GM12878 (cell line): ENCODE results near the gene FPR1. TPM values are rescaled to one million over a fixed set of nuclear protein-coding genes. Genes with fewer than 3 reads are reported as not detected.

Experiments used
- ATAC-seq: fragments of 200-7000 bp; cut with Tn5 transposase; 3 replicates; pipeline ENCODE4 v1.9.1; 2020; ENCODE audit warnings: mild to moderate bottlenecking, moderate library complexity
- BruUV-seq: library from RNA; stranded (reverse); fragments of 400-500 nt; replicated peaks from 2 replicates; lab custom pipeline; 2021; lab: Mats Ljungman, UMichigan
- CTCF ChIA-PET: fragments of 300-600 bp; sonication (Branson Sonifier 250); formaldehyde crosslinking; extraction: SDS; loops from one replicate; lab custom pipeline; 2021; ENCODE audit warnings: inconsistent platforms; lab: Yijun Ruan, JAX
- POLR2A ChIA-PET: fragments of 350-600 bp; formaldehyde crosslinking; extraction: SDS; loops from one replicate; lab custom pipeline; 2021; ENCODE audit warnings: inconsistent platforms; lab: Charles Lee
- RAD21 ChIA-PET: fragments of 300-600 bp; sonication (Branson Sonifier 250); formaldehyde crosslinking; loops from one replicate; lab custom pipeline; 2023; ENCODE audit warnings: antibody characterized with exemption; ENCODE audit not compliant: unreplicated experiment; lab: Charles Lee
- SMC1A ChIA-PET: fragments of 300-600 bp; sonication (Branson Sonifier 250); formaldehyde crosslinking; loops from one replicate; lab custom pipeline; 2023; ENCODE audit not compliant: unreplicated experiment, uncharacterized antibody; lab: Charles Lee
- DNase-seq: peaks from one replicate; pipeline ENCODE4 v3.0.0-alpha.2; 2011; ENCODE audit warnings: low read depth, low spot score
- FAIRE-seq: peaks from 3 replicates; lab custom pipeline; 2011; peaks lifted over from hg19 to GRCh38; lab: Jason Lieb, UNC
- H2AFZ ChIP-seq: 2 replicates; pipeline ENCODE4 v1.6.0; 2011; ENCODE audit warnings: low read depth, low read length, control low read depth; ENCODE audit not compliant: control insufficient read depth
- H3K27ac ChIP-seq: 2 replicates; pipeline ENCODE4 v1.5.1; 2011; ENCODE audit warnings: control low read depth; ENCODE audit not compliant: control insufficient read depth, insufficient read depth
- H3K27me3 ChIP-seq, 2 experiments: replicated peaks in 1 of 2; 2 replicates each; pipeline versions ENCODE4 v1.6.0 to v1.6.1; 2011; ENCODE audit warnings: low read length in 1 of 2; ENCODE audit not compliant: control insufficient read depth in 2 of 2, insufficient read depth in 2 of 2
- H3K36me3 ChIP-seq, 2 experiments: 2 replicates each; pipeline ENCODE4 v1.5.1; 2011; ENCODE audit warnings: low read length in 1 of 2; ENCODE audit not compliant: control insufficient read depth in 2 of 2, insufficient read depth in 2 of 2
- H3K4me1 ChIP-seq: 2 replicates; pipeline ENCODE4 v1.6.1; 2011; ENCODE audit warnings: mild to moderate bottlenecking, low read length, moderate library complexity, mixed read lengths; ENCODE audit not compliant: control insufficient read depth, insufficient read depth
- H3K4me2 ChIP-seq: 2 replicates; pipeline ENCODE4 v1.6.0; 2011; ENCODE audit warnings: control low read depth; ENCODE audit not compliant: control insufficient read depth, insufficient read depth
- H3K4me3 ChIP-seq: fragments of 200-600 bp; sonication (generic); 2 replicates; pipeline ENCODE4 v1.5.1; 2016
- H3K79me2 ChIP-seq: 2 replicates; pipeline ENCODE4 v1.6.0; 2011; ENCODE audit warnings: low read length; ENCODE audit not compliant: control insufficient read depth, insufficient read depth
- H3K9ac ChIP-seq: 2 replicates; pipeline ENCODE4 v1.8.0; 2011; ENCODE audit warnings: low read length, control low read depth, mixed read lengths; ENCODE audit not compliant: control insufficient read depth, insufficient read depth
- H3K9me3 ChIP-seq: replicated peaks from 3 replicates; pipeline ENCODE4 v1.5.1; 2011; ENCODE audit warnings: mild to moderate bottlenecking, low read length; ENCODE audit not compliant: control insufficient read depth, insufficient read depth
- H4K20me1 ChIP-seq: 2 replicates; pipeline ENCODE4 v1.6.0; 2011; ENCODE audit not compliant: control insufficient read depth, insufficient read depth
- EZH2 ChIP-seq: IDR thresholded peaks from 2 replicates; pipeline ENCODE4 v1.6.1; 2012; ENCODE audit warnings: low read depth, mild to moderate bottlenecking, control low read depth, inconsistent platforms, low read length, borderline replicate concordance; ENCODE audit not compliant: control insufficient read depth
- MYC ChIP-seq: IDR thresholded peaks from 2 replicates; pipeline ENCODE4 v1.6.1; 2011; ENCODE audit warnings: mild to moderate bottlenecking, low read length, moderate library complexity, inconsistent platforms; ENCODE audit not compliant: insufficient read depth, insufficient replicate concordance, insufficient read length, severe bottlenecking
- SUPT20H ChIP-seq: IDR thresholded peaks from 2 replicates; pipeline ENCODE4 v1.6.1; 2011; ENCODE audit warnings: low read depth, mild to moderate bottlenecking, low read length, moderate library complexity, borderline replicate concordance; ENCODE audit not compliant: control insufficient read depth
- TCF3 ChIP-seq: IDR thresholded peaks from 2 replicates; pipeline ENCODE4 v1.6.1; 2012; ENCODE audit warnings: low read depth, mild to moderate bottlenecking, low read length, borderline replicate concordance; ENCODE audit not compliant: insufficient read depth
- ZBTB11 ChIP-seq: fragments of 450-650 bp; formaldehyde crosslinking; IDR thresholded peaks from 2 replicates; pipeline ENCODE4 v1.5.0; 2022; ENCODE audit warnings: mild to moderate bottlenecking, missing genetic modification characterization
- ZNF274 ChIP-seq: IDR thresholded peaks from one replicate; pipeline ENCODE4 v1.8.0; 2011; ENCODE audit not compliant: insufficient read length, insufficient read depth
- WGBS: methylation state at CpG from one replicate; pipeline ENCODE4 v1.1.6; 2016; ENCODE audit warnings: low lambda C conversion rate; ENCODE audit not compliant: insufficient replicate concordance, insufficient coverage; ENCODE audit errors: missing lambda C conversion rate; 5-methylcytosine and 5-hydroxymethylcytosine counted together
- in situ Hi-C: fragments of 300-500 bp; cut with MboI; formaldehyde crosslinking; loops from 9 replicates; pipeline ENCODE4 v1.14.3; 2018; ENCODE audit warnings: mixed read lengths
- intact Hi-C: fragments of 100-400 bp; cut with micrococcal nuclease; formaldehyde crosslinking; loops from one replicate; pipeline ENCODE4 v1.14.2; 2022; ENCODE audit not compliant: unreplicated experiment
- polyA plus RNA-seq, 11 experiments: library from polyadenylated mRNA; depleted of rRNA in 4 of 11; unstranded in 6 of 11; stranded (reverse) in 5 of 11; fragments of >200 nt; fragmentation: Nextera tagmentation in 4 of 11; fragmentation: Illumina TruSeq in 1 of 11; extraction: Ambion mirVana in 4 of 11; extraction: Trizol in 1 of 11; gene quantifications; 1 replicate in 1 of 11; 2 replicates in 10 of 11; pipeline versions ENCODE4 v1.2.1 to v1.2.3, GENCODE V29; 2011 to 2016; ENCODE audit warnings: inconsistent platforms in 2 of 11, missing spikeins in 2 of 11, low read depth in 1 of 11
- total RNA-seq, 4 experiments: library from RNA; depleted of rRNA in 3 of 4; stranded (reverse); fragments of >200 nt in 3 of 4; fragmentation: Illumina TruSeq in 1 of 4; extraction: Trizol in 1 of 4; gene quantifications; 2 replicates each; pipeline versions ENCODE4 v1.2.1 to v1.2.3, GENCODE V29; 2013 to 2021

Gene FPR1
- total and polyA plus RNA-seq, 10 of the 15 experiments (the other 5 are each of a cell fraction or from before 2014, with no cell fraction given) = not detected

- TF ChIP-seq ZBTB11 (CRISPR knock-in tag) = no peak
These were observed 32.3 kb downstream of the FPR1 start (continued) for GRCh38 chr19:51719251-51719988.

GRCh38 chr19:51716925-51717324 lies 34.8 kb downstream of the FPR1 start:
- Histone ChIP-seq H3K9me3 (no peaks in the 10 kb centered on the region; the same call in 2 of the 3 replicates), H3K4me3 (no peak overlapping the region), H3K27ac (no peak overlapping the region), H3K4me1 (no peaks in the 10 kb centered on the region), H3K9ac (no peak overlapping the region), H4K20me1 (no peaks in the 10 kb centered on the region), H3K4me2 (no peak overlapping the region), H3K27me3 (no peaks in the 10 kb centered on the region), H3K36me3 (no peaks in the 10 kb centered on the region), H3K79me2 (no peaks in the 10 kb centered on the region), H2AFZ (no peak overlapping the region)
- in situ Hi-C loops = no loop called here
- SMC1A ChIA-PET = interaction anchor here (0.5 to 0.8 kb wide), 2 partner anchors 325 to 821 kb away, joined by 3 read pairs; no protein-coding TSS in a partner anchor
- no peak for TF ChIP-seq EZH2
- TF ChIP-seq SUPT20H = no peak
- no peak for TF ChIP-seq ZNF274
- TF ChIP-seq TCF3 = no peak
- no peak for TF ChIP-seq MYC
- POLR2A ChIA-PET = no interaction called here
- no TSS peak for BruUV-seq
- DNase-seq = no peak
- 45% methylated on average over 11 of the region's 11 CpGs for WGBS
- no peak for ATAC-seq
- FAIRE-seq = no peak
- RAD21 ChIA-PET = no interaction called here
- intact Hi-C loops = no loop called here
- CTCF ChIA-PET = no interaction called here
